Measurements from ENCODE around the gene KCP.

Gene KCP

DNA sequence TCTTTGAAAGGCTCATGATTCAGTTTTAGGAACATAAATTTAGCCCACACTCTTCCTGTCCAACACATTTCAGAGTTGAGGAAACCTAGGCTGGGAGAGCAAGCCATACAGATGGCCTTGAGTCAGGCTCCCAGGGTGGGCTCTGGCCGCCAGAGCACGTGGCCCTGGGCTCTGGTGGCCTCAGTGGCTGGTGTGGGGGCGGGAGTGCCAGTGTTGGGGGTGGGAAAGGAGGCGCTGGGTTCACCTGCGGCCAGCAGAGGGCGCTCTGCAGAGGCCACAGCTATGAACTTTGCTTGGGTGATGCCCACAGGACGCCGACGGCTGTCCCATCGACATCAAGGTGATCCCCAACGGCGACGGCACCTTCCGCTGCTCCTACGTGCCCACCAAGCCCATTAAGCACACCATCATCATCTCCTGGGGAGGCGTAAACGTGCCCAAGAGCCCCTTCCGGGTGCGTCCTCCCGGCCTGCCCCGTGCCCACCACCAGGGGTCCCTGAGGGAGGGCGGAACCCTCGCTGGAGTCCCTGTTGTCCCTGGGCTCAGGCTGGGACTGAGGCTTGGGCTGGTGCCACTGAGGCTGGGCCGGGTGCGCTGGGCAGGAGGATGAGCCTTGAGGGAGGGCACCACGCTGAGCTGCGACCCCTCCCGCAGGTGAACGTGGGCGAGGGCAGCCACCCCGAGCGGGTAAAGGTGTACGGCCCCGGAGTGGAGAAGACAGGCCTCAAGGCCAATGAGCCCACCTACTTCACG, 68.4 kb downstream of the KCP start:
- H3K27ac ChIP-seq (ENCODE audit: low read length) = no peak overlapping the region
- no peak for DNase-seq (ENCODE audit: low read depth, low spot score)
- H3K4me1 ChIP-seq (ENCODE audit: control insufficient read depth, insufficient read depth, low read length) = no peaks in the 10 kb centered on the region
- no peaks in the 10 kb centered on the region for H3K36me3 ChIP-seq (ENCODE audit: control insufficient read depth, insufficient read depth, low read length)
- no peak overlapping the region for H3K4me3 ChIP-seq (ENCODE audit: low read length)
- H3K27me3 ChIP-seq (ENCODE audit: control insufficient read depth, insufficient read depth, low read length) = no peaks in the 10 kb centered on the region
- no peaks in the 10 kb centered on the region for H3K9me3 ChIP-seq (ENCODE audit: control insufficient read depth, insufficient read depth, low read length)
- no CpG with 5 or more reads among the region's 35 CpGs for WGBS (ENCODE audit: insufficient coverage, insufficient read length)

DNA sequence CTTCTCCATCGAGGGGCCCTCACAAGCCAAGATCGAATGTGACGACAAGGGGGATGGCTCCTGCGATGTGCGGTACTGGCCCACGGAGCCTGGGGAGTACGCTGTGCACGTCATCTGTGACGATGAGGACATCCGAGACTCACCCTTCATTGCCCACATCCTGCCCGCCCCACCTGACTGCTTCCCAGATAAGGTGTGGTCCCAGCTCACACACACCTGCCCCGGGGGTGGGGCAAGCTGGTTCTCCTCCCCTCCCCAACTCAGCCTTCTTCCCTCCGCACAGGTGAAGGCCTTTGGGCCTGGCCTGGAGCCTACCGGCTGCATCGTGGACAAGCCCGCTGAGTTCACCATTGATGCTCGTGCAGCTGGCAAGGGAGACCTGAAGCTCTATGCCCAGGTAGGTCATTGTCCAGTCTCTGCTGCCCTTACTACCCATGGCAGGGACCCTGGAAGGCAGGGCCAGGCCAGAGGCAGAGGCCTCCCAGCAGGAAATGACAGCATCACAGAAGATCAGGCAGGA, 69.3 kb downstream of the KCP start:
- no peaks in the 10 kb centered on the region for H3K36me3 ChIP-seq (ENCODE audit: control insufficient read depth, insufficient read depth, low read length)
- no peaks in the 10 kb centered on the region for H3K4me1 ChIP-seq (ENCODE audit: control insufficient read depth, insufficient read depth, low read length)
- DNase-seq (ENCODE audit: low read depth, low spot score) = no peak
- H3K4me3 ChIP-seq (ENCODE audit: low read length) = no peak overlapping the region
- no CpG with 5 or more reads among the region's 17 CpGs for WGBS (ENCODE audit: insufficient coverage, insufficient read length)
- H3K27ac ChIP-seq (ENCODE audit: low read length) = no peak overlapping the region
- H3K27me3 ChIP-seq (ENCODE audit: control insufficient read depth, insufficient read depth, low read length) = no peaks in the 10 kb centered on the region
- no peaks in the 10 kb centered on the region for H3K9me3 ChIP-seq (ENCODE audit: control insufficient read depth, insufficient read depth, low read length)

DNA sequence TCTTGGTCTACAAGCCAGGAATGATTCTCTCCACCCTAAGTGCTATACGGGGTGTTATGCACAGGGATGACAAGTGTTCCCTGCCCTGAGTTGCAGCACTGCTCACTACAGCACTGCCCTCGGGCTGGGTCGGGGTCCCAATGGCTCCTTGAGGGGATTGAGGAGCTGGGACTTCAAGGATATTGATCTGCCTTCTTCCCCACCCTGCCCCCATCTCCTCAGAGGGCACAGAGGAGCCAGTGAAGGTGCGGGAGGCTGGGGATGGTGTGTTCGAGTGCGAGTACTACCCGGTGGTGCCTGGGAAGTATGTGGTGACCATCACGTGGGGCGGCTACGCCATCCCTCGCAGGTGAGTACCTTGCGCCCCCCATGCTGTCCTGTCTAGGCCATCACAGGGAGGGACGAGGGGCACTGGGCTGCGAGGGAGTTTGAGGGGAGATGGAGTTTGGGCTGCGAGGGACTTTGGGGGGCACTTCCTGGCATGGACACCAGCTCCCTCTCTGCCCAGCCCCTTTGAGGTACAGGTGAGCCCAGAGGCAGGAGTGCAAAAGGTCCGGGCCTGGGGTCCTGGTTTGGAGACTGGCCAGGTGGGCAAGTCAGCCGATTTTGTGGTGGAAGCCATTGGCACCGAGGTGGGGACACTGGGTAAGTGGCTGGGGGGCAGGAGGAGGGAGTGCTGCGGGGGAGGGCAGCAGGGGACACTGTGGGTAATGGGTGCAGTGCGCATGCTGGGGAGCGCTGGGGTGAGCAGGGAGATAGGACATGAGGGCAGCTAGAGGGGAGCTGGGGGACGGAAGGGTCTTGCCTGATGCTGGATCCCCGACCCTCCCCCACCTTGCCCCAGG, 70.0 kb downstream of the KCP start:
- H3K36me3 ChIP-seq (ENCODE audit: control insufficient read depth, insufficient read depth, low read length) = no peaks in the 10 kb centered on the region
- WGBS (ENCODE audit: insufficient coverage, insufficient read length) = no CpG with 5 or more reads among the region's 23 CpGs
- DNase-seq (ENCODE audit: low read depth, low spot score) = no peak
- H3K4me3 ChIP-seq (ENCODE audit: low read length) = no peak overlapping the region
- H3K9me3 ChIP-seq (ENCODE audit: control insufficient read depth, insufficient read depth, low read length) = no peaks in the 10 kb centered on the region
- no peaks in the 10 kb centered on the region for H3K4me1 ChIP-seq (ENCODE audit: control insufficient read depth, insufficient read depth, low read length)
- H3K27me3 ChIP-seq (ENCODE audit: control insufficient read depth, insufficient read depth, low read length) = no peaks in the 10 kb centered on the region
- H3K27ac ChIP-seq (ENCODE audit: low read length) = no peak overlapping the region

DNA sequence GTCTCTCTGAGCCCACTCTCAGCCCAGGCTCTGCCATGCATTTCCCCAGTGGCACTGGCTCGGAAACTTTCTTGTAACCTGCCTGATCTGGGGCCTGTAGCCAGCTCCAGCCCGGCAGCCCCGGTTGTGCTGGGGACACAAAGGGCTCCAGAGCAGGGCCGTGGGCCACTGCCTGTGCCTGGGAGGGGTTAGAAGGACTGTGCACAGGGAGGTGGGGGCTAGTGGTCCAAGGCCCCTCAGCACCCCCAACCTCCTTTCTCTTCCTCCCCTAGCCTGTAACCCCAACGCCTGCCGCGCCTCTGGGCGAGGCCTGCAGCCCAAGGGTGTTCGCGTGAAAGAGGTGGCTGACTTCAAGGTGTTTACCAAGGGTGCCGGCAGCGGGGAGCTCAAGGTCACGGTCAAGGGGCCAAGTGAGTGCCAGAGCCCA, 70.7 kb downstream of the KCP start:
- Histone ChIP-seq H3K36me3 (ENCODE audit: control insufficient read depth, insufficient read depth, low read length) (no peaks in the 10 kb centered on the region), H3K4me1 (ENCODE audit: control insufficient read depth, insufficient read depth, low read length) (no peaks in the 10 kb centered on the region; the same call in 1 of the 2 replicates), H3K4me3 (ENCODE audit: low read length) (no peak overlapping the region), H3K27me3 (ENCODE audit: control insufficient read depth, insufficient read depth, low read length) (no peaks in the 10 kb centered on the region), H3K9me3 (ENCODE audit: control insufficient read depth, insufficient read depth, low read length) (no peaks in the 10 kb centered on the region), H3K27ac (ENCODE audit: low read length) (no peak overlapping the region)
- DNase-seq (ENCODE audit: low read depth, low spot score) = no peak
- WGBS (ENCODE audit: insufficient coverage, insufficient read length) = no CpG with 5 or more reads among the region's 13 CpGs

DNA sequence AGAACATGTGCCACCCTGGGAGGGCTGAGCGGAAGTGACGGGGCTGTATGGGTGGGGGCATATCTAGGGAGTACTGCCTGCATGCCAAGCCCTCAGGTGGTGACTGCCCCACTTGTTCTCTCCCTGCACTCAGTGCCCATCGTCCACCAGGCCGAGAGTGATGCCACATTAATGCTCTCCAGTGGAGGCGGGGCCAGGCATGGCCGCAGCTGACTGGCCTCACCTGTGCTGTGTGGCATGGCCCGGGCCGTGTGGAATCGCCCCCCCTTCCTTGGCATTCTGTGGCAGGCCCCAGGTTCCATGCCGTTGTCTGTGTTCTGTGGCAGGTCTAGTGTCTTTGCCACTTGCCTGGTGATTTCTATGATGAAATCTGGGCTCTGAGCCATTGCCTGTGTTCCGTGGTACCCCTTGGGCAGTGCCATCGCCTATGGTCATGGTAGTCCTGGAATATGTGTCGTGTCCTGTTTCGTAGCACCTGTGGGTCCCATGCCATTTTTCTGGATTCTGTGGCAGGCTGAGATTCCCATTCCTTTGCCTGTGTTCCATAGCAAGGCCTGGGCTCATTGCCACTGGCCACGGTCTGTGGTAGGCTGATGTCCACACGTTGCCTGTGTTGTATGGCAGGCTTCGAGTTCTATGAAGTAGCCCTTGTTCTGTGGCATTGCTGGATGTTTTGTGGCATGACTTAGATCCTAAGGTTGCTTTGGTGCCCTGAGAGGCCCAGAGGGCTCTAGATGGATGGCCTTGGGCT, 71.4 kb downstream of the KCP start:
- no peaks in the 10 kb centered on the region for H3K27me3 ChIP-seq (ENCODE audit: control insufficient read depth, insufficient read depth, low read length)
- no peak for DNase-seq (ENCODE audit: low read depth, low spot score)
- no peaks in the 10 kb centered on the region for H3K9me3 ChIP-seq (ENCODE audit: control insufficient read depth, insufficient read depth, low read length)
- no peak overlapping the region for H3K4me3 ChIP-seq (ENCODE audit: low read length)
- H3K36me3 ChIP-seq (ENCODE audit: control insufficient read depth, insufficient read depth, low read length) = no peaks in the 10 kb centered on the region
- H3K4me1 ChIP-seq (ENCODE audit: control insufficient read depth, insufficient read depth, low read length) = no peaks in the 10 kb centered on the region; the same call in 1 of the 2 replicates
- no CpG with 5 or more reads among the region's 17 CpGs for WGBS (ENCODE audit: insufficient coverage, insufficient read length)
- no peak overlapping the region for H3K27ac ChIP-seq (ENCODE audit: low read length)

DNA sequence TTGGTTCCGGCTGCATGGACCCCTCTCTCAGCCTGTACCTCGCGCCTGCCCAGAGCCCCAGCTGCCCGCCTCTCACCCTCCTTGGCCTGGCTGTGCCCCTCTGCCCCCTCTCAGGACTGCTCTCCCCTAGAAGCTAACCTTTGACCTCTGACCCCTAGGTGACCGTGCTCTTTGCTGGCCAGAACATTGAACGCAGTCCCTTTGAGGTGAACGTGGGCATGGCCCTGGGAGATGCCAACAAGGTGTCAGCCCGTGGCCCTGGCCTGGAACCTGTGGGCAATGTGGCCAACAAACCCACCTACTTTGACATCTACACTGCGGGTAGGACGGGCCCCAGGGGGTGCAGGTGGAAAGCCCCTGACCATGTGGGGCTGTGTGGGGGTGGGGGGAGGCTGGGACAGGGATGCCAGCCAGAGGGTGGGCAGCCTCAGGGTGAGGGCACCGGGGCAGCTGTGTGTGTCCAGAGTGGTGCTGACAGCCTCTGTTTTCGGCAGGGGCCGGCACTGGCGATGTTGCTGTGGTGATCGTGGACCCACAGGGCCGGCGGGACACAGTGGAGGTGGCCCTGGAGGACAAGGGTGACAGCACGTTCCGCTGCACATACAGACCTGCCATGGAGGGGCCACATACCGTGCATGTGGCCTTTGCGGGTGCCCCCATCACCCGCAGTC, 72.3 kb downstream of the KCP start:
- H3K36me3 ChIP-seq (ENCODE audit: control insufficient read depth, insufficient read depth, low read length) = no peaks in the 10 kb centered on the region

DNA sequence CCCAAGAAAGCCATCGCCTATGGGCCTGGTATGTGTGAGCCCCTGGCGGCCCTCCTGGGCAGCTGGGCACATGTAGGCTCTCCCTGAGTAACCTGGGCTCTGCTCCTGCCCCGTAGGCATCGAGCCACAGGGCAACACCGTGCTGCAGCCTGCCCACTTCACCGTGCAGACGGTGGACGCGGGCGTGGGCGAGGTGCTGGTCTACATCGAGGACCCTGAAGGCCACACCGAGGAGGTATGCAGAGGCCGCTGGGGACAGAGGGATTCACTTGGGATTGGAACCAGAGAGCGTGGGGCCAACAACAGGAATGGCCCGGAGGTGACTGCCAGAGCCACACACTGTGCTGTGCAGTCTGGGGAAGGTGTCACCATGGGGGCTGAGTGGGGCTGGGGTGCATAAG, 73.0 kb downstream of the KCP start:
- Histone ChIP-seq H3K4me3 (ENCODE audit: low read length) (no peak overlapping the region), H3K36me3 (ENCODE audit: control insufficient read depth, insufficient read depth, low read length) (no peaks in the 10 kb centered on the region), H3K9me3 (ENCODE audit: control insufficient read depth, insufficient read depth, low read length) (no peaks in the 10 kb centered on the region), H3K27me3 (ENCODE audit: control insufficient read depth, insufficient read depth, low read length) (no peaks in the 10 kb centered on the region), H3K27ac (ENCODE audit: low read length) (no peak overlapping the region), H3K4me1 (ENCODE audit: control insufficient read depth, insufficient read depth, low read length) (peaks cover 8% of the 10 kb centered on the region)
- DNase-seq (ENCODE audit: low read depth, low spot score) = no peak
- WGBS (ENCODE audit: insufficient coverage, insufficient read length) = no CpG with 5 or more reads among the region's 16 CpGs

More for the DNA sequence above, 72.3 kb downstream of the KCP start:
- Histone ChIP-seq H3K4me3 (ENCODE audit: low read length) (no peak overlapping the region), H3K9me3 (ENCODE audit: control insufficient read depth, insufficient read depth, low read length) (no peaks in the 10 kb centered on the region), H3K4me1 (ENCODE audit: control insufficient read depth, insufficient read depth, low read length) (peaks cover 5% of the 10 kb centered on the region), H3K27me3 (ENCODE audit: control insufficient read depth, insufficient read depth, low read length) (no peaks in the 10 kb centered on the region), H3K27ac (ENCODE audit: low read length) (no peak overlapping the region)
- WGBS (ENCODE audit: insufficient coverage, insufficient read length) = no CpG with 5 or more reads among the region's 22 CpGs
- no peak for DNase-seq (ENCODE audit: low read depth, low spot score)

DNA sequence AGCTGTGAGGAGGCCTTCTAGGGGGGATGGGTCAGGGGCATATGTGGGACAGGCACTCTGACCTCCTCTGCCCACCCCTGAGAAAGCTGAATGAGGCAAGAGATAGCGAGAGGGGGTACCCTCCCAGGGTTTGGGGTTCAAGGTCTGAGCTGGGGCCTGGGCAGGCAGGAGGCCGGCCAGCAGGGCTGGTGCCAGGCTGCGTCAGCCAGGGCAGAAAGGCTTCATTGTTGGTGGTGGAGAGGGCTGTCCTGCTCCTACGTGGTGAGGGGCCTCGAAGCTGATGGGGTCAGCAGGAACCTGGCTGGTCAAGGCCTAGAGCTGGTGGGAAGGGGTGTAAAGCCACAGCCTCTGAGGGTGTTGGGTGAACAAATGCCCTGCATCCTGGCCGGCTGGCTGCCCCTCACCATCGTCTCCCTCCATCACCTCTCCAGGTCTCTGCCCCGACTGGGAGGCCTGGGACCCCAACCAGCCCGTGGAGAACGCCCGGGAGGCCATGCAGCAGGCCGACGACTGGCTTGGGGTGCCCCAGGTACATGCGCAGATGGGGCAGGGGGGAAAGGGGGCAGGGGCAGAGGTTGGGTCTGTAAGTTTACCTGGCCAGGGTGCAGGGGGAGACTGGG, 73.7 kb downstream of the KCP start:
- H3K27ac ChIP-seq (ENCODE audit: low read length) = no peak overlapping the region
- H3K9me3 ChIP-seq (ENCODE audit: control insufficient read depth, insufficient read depth, low read length) = no peaks in the 10 kb centered on the region
- H3K36me3 ChIP-seq (ENCODE audit: control insufficient read depth, insufficient read depth, low read length) = no peaks in the 10 kb centered on the region
- DNase-seq (ENCODE audit: low read depth, low spot score) = no peak
- no peak overlapping the region for H3K4me3 ChIP-seq (ENCODE audit: low read length)
- H3K4me1 ChIP-seq (ENCODE audit: control insufficient read depth, insufficient read depth, low read length) = peaks cover 8% of the 10 kb centered on the region
- H3K27me3 ChIP-seq (ENCODE audit: control insufficient read depth, insufficient read depth, low read length) = no peaks in the 10 kb centered on the region
- no CpG with 5 or more reads among the region's 14 CpGs for WGBS (ENCODE audit: insufficient coverage, insufficient read length)

DNA sequence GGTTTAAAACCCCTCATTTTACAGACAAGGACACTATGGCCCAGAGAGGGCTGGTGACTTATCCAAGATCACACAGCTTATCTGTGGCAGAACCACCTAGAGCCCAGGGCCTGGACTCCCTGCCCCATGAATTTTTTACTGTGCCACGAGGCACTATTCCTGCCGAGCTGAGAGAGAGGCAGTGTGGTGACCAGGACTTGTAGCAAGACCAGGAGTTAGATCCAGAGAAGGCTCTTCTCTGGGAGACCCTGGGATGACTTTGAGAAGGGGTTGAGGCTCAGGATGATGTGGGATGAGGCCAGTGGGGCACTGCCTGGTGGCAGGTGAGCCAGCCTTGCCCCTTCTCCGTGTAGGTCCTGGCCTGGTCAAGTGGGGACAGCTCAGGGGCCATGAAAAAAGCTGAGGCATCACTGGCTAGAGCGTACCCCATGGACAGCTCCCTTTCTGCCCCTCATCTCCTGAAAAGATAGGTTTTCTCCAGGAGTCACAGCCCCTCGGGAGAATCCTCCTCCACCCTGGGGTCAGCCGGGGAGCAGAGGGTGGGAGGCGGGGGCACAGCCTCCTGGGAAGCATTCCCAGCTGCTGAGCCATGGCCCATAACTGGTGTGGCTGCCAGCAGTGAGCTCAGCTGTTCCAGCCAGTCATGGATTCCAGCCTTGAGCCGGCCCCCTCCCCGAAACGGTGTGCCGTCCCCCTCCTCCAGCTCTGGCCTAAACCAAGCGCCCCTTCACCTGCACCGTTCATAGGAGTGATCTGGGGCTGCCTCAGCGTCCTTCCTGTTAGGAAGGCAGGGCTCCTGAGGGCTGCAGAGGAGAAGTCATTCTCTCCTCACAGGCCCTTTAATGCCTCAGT, 74.5 kb downstream of the KCP start:
- Histone ChIP-seq H3K4me1 (ENCODE audit: control insufficient read depth, insufficient read depth, low read length) (peaks cover 8% of the 10 kb centered on the region), H3K27me3 (ENCODE audit: control insufficient read depth, insufficient read depth, low read length) (no peaks in the 10 kb centered on the region), H3K9me3 (ENCODE audit: control insufficient read depth, insufficient read depth, low read length) (no peaks in the 10 kb centered on the region), H3K36me3 (ENCODE audit: control insufficient read depth, insufficient read depth, low read length) (no peaks in the 10 kb centered on the region), H3K27ac (ENCODE audit: low read length) (no peak overlapping the region), H3K4me3 (ENCODE audit: low read length) (no peak overlapping the region)
- no CpG with 5 or more reads among the region's 14 CpGs for WGBS (ENCODE audit: insufficient coverage, insufficient read length)
- DNase-seq (ENCODE audit: low read depth, low spot score) = no peak

Measured in iPS DF 6.9 (cell line).